Loucy (cell line): ENCODE results near the gene TNNI2.

ENCODE experiments used
- H2AFZ ChIP-seq: fragments of 200-600 bp; sonication (generic); 2 replicates; pipeline ENCODE4 v1.6.0; 2016; ENCODE audit warnings: antibody characterized with exemption, mild to moderate bottlenecking, low read length, moderate library complexity
- H3F3A ChIP-seq: fragments of 200-600 bp; 2 replicates; pipeline ENCODE4 v1.6.0; 2016; ENCODE audit warnings: antibody characterized with exemption, low read depth, mild to moderate bottlenecking
- H3K27me3 ChIP-seq: fragments of 200-600 bp; sonication (generic); 2 replicates; pipeline ENCODE4 v1.6.1; 2014; ENCODE audit warnings: low read length, mild to moderate bottlenecking; ENCODE audit not compliant: insufficient read depth, poor library complexity, severe bottlenecking
- H3K36me3 ChIP-seq: fragments of 200-600 bp; sonication (generic); 2 replicates; pipeline ENCODE4 v1.6.1; 2016; ENCODE audit warnings: low read length; ENCODE audit not compliant: insufficient read depth
- H3K4me1 ChIP-seq: fragments of 200-600 bp; sonication (generic); 2 replicates; pipeline ENCODE4 v1.5.1; 2014; ENCODE audit warnings: low read length, mild to moderate bottlenecking; ENCODE audit not compliant: insufficient read depth, poor library complexity, severe bottlenecking
- H3K4me2 ChIP-seq: fragments of 200-600 bp; sonication (generic); 2 replicates; pipeline ENCODE4 v1.6.0; 2014; ENCODE audit warnings: antibody characterized with exemption, low read length, low read depth, mild to moderate bottlenecking; ENCODE audit not compliant: poor library complexity, severe bottlenecking
- H3K4me3 ChIP-seq: fragments of 200-600 bp; sonication (generic); 2 replicates; pipeline ENCODE4 v1.5.1; 2014; ENCODE audit warnings: low read length, mild to moderate bottlenecking, mixed read lengths; ENCODE audit not compliant: poor library complexity, severe bottlenecking
- H3K79me2 ChIP-seq: fragments of 200-600 bp; sonication (generic); 2 replicates; pipeline ENCODE4 v1.6.1; 2014; ENCODE audit warnings: low read length; ENCODE audit not compliant: insufficient read depth
- H3K9ac ChIP-seq: fragments of 200-600 bp; sonication (generic); 2 replicates; pipeline ENCODE4 v1.6.0; 2014; ENCODE audit warnings: mild to moderate bottlenecking, low read depth, low read length, moderate library complexity; ENCODE audit not compliant: poor library complexity, severe bottlenecking
- H3K9me2 ChIP-seq: fragments of 200-600 bp; sonication (generic); replicated peaks from 2 replicates; pipeline ENCODE4 v1.6.1; 2016; ENCODE audit warnings: low read depth, low read length, mixed read lengths
- H3K9me3 ChIP-seq: fragments of 200-600 bp; sonication (generic); 2 replicates; pipeline ENCODE4 v1.6.1; 2014; ENCODE audit warnings: mild to moderate bottlenecking, antibody characterized with exemption, low read length, low read depth; ENCODE audit not compliant: insufficient read depth
- H4K20me1 ChIP-seq: fragments of 200-600 bp; sonication (generic); 2 replicates; pipeline ENCODE4 v1.6.0; 2014; ENCODE audit warnings: antibody characterized with exemption, low read length, mild to moderate bottlenecking; ENCODE audit not compliant: insufficient read depth, poor library complexity, severe bottlenecking
- CTCF ChIP-seq: fragments of 200-600 bp; sonication (generic); conservative IDR thresholded peaks from 2 replicates; pipeline ENCODE4 v1.5.1; 2014; ENCODE audit warnings: mild to moderate bottlenecking, antibody characterized with exemption, low read length
- EZH2phosphoT487 ChIP-seq: fragments of 200-600 bp; IDR thresholded peaks from 2 replicates; pipeline ENCODE4 v1.6.1; 2018; ENCODE audit warnings: antibody characterized with exemption, mild to moderate bottlenecking, moderate library complexity, borderline replicate concordance

TNNI2 gene

GRCh38 chr11:1861435-1862411 is 22.9 kb downstream of the TNNI2 start:
- H3K27me3 ChIP-seq = no peaks in the 10 kb centered on the region
- no peak for TF ChIP-seq EZH2phosphoT487
- TF ChIP-seq CTCF = no peak
- no peaks in the 10 kb centered on the region for H3K9me3 ChIP-seq

GRCh38 chr11:1862588-1863351 is 24.0 kb downstream of the TNNI2 start:
- H3K36me3 ChIP-seq = no peaks in the 10 kb centered on the region
- no peaks in the 10 kb centered on the region for H3K9me2 ChIP-seq
- TF ChIP-seq CTCF (no peak), EZH2phosphoT487 (no peak)
- H3K4me2 ChIP-seq = no peak overlapping the region
- H3K79me2 ChIP-seq = peaks cover 36% of the 10 kb centered on the region; the same call in 1 of the 2 replicates
- H3F3A ChIP-seq = no peaks in the 10 kb centered on the region
- no peaks in the 10 kb centered on the region for H3K9me3 ChIP-seq
- no peaks in the 10 kb centered on the region for H3K27me3 ChIP-seq
- H3K4me1 ChIP-seq = no peaks in the 10 kb centered on the region
- H3K4me3 ChIP-seq = no peak overlapping the region
- H3K9ac ChIP-seq = no peak overlapping the region
- H4K20me1 ChIP-seq = peaks cover 4% of the 10 kb centered on the region
- H2AFZ ChIP-seq = no peak overlapping the region

More at GRCh38 chr11:1861435-1862411, 22.9 kb downstream of the TNNI2 start:
- Histone ChIP-seq H3K9ac (no peak overlapping the region), H3K9me2 (no peaks in the 10 kb centered on the region), H3K4me3 (no peak overlapping the region), H2AFZ (no peak overlapping the region), H4K20me1 (peaks cover 11% of the 10 kb centered on the region), H3F3A (no peaks in the 10 kb centered on the region), H3K36me3 (no peaks in the 10 kb centered on the region), H3K4me2 (no peak overlapping the region), H3K4me1 (no peaks in the 10 kb centered on the region), H3K79me2 (peaks cover 46% of the 10 kb centered on the region; the same call in 1 of the 2 replicates)

GRCh38 chr11:1863352-1864216 is 24.8 kb downstream of the TNNI2 start:
- H3K9ac ChIP-seq = no peak overlapping the region
- no peak overlapping the region for H3K4me3 ChIP-seq
- peaks cover 32% of the 10 kb centered on the region; the same call in 1 of the 2 replicates for H3K79me2 ChIP-seq
- no peaks in the 10 kb centered on the region for H3K36me3 ChIP-seq
- no peak overlapping the region for H2AFZ ChIP-seq
- H3K9me3 ChIP-seq = no peaks in the 10 kb centered on the region
- no peaks in the 10 kb centered on the region for H3K27me3 ChIP-seq
- H3K4me2 ChIP-seq = no peak overlapping the region
- H3K9me2 ChIP-seq = no peaks in the 10 kb centered on the region
- peaks cover 4% of the 10 kb centered on the region for H4K20me1 ChIP-seq
- TF ChIP-seq EZH2phosphoT487 = no peak
- TF ChIP-seq CTCF = no peak
- H3K4me1 ChIP-seq = no peaks in the 10 kb centered on the region
- H3F3A ChIP-seq = no peaks in the 10 kb centered on the region
